Stimulated activated CD8-positive, alpha-beta memory T cell treated with anti-CD3 and anti-CD28 coated beads, Interleukin-15, amount 100 ng/mL, for 24 hours (primary cell): ENCODE results near the gene NETO1.

ENCODE experiments used
- DNase-seq: peaks from one replicate; pipeline ENCODE4 v3.0.0-alpha.2; 2020; ENCODE audit warnings: low read depth

Gene NETO1

GRCh38 chr18:72843743-72844142 lies 24.0 kb downstream of the NETO1 start:
- DNase-seq: no peak

- DNase-seq: no peak
Measured at GRCh38 chr18:72840109-72840508, 27.7 kb downstream of the NETO1 start.

- DNase-seq: no peak
Measured at GRCh38 chr18:72834731-72835130, 33.1 kb downstream of the NETO1 start.

- no peak for DNase-seq
Measured at GRCh38 chr18:72833471-72833870, 34.3 kb downstream of the NETO1 start.

- DNase-seq: no peak
Measured at GRCh38 chr18:72830109-72830508, 37.7 kb downstream of the NETO1 start.

GRCh38 chr18:72828601-72829000 lies 39.2 kb downstream of the NETO1 start:
- DNase-seq: no peak

GRCh38 chr18:72826736-72827135 lies 41.1 kb downstream of the NETO1 start:
- no peak for DNase-seq

GRCh38 chr18:72823345-72823744 lies 44.4 kb downstream of the NETO1 start:
- no peak for DNase-seq

GRCh38 chr18:72822202-72822601 lies 45.6 kb downstream of the NETO1 start:
- DNase-seq: no peak

GRCh38 chr18:72820571-72820970 lies 47.2 kb downstream of the NETO1 start:
- DNase-seq: no peak

- no peak for DNase-seq
Measured at GRCh38 chr18:72819050-72819449, 48.7 kb downstream of the NETO1 start.

- DNase-seq: no peak
Measured at GRCh38 chr18:72811047-72811446, 56.7 kb downstream of the NETO1 start.

GRCh38 chr18:72808680-72809079 lies 59.1 kb downstream of the NETO1 start:
- no peak for DNase-seq

- no peak for DNase-seq
Measured at GRCh38 chr18:72799106-72799505, 68.7 kb downstream of the NETO1 start.

- DNase-seq: no peak
Measured at GRCh38 chr18:72783530-72783929, 84.3 kb downstream of the NETO1 start.

GRCh38 chr18:72774914-72775313 lies 92.9 kb downstream of the NETO1 start:
- no peak for DNase-seq

GRCh38 chr18:72772916-72773315 lies 94.9 kb downstream of the NETO1 start:
- no peak for DNase-seq

- no peak for DNase-seq
Measured at GRCh38 chr18:72768681-72769229, 99.0 kb downstream of the NETO1 start.

- DNase-seq: no peak
Measured at GRCh38 chr18:72762515-72763122, 105.2 kb downstream of the NETO1 start.

GRCh38 chr18:72752220-72752619 lies 115.6 kb downstream of the NETO1 start:
- DNase-seq: no peak

GRCh38 chr18:72742002-72742401 lies 125.8 kb downstream of the NETO1 start:
- DNase-seq: no peak

- no peak for DNase-seq
Measured at GRCh38 chr18:72738136-72738535, 129.7 kb downstream of the NETO1 start.

- no peak for DNase-seq
Measured at GRCh38 chr18:72727776-72728175, 140.0 kb downstream of the NETO1 start.

GRCh38 chr18:72727038-72727655 lies 140.6 kb downstream of the NETO1 start:
- no peak for DNase-seq
